LHCN-M2 (cell line): ENCODE results near the gene BCL11B. TPM values are rescaled to one million over a fixed set of nuclear protein-coding genes. Genes with fewer than 3 reads are reported as not detected.
"Not testable (repeated sequence)": the region's sequence is repeated elsewhere in the genome, so short reads cannot be mapped to it uniquely, and the experiment has no call there.

Source experiments
- DNase-seq: peaks from one replicate; pipeline ENCODE4 v3.0.0-alpha.2; 2012; ENCODE audit warnings: low read depth
- total RNA-seq: library from RNA; depleted of rRNA; stranded (reverse); fragments of >200 nt; gene quantifications from 2 replicates; pipeline ENCODE4 v1.2.3, GENCODE V29; 2014

Gene BCL11B
- total RNA-seq, 1 experiment from 2014 or later: not detected

GRCh38 chr14:99242238-99242637 lies 29.8 kb downstream of the BCL11B start:
- no peak for DNase-seq

- DNase-seq: no peak
Observed at GRCh38 chr14:99241325-99242010, 30.5 kb downstream of the BCL11B start.

GRCh38 chr14:99240627-99241324 lies 31.2 kb downstream of the BCL11B start:
- no peak for DNase-seq

GRCh38 chr14:99239661-99240092 lies 32.3 kb downstream of the BCL11B start:
- DNase-seq: no peak

- DNase-seq: no peak
Observed at GRCh38 chr14:99238216-99238615, 33.8 kb downstream of the BCL11B start.

- no peak for DNase-seq
Observed at GRCh38 chr14:99237288-99237687, 34.7 kb downstream of the BCL11B start.

GRCh38 chr14:99236386-99237138 lies 35.4 kb downstream of the BCL11B start:
- no peak for DNase-seq

GRCh38 chr14:99235582-99236320 lies 36.2 kb downstream of the BCL11B start:
- no peak for DNase-seq

GRCh38 chr14:99234961-99235571 lies 36.9 kb downstream of the BCL11B start:
- no peak for DNase-seq

- DNase-seq: no peak
Observed at GRCh38 chr14:99234355-99234754, 37.6 kb downstream of the BCL11B start.

GRCh38 chr14:99233222-99234035 lies 38.6 kb downstream of the BCL11B start:
- DNase-seq: no peak

- DNase-seq: no peak
Observed at GRCh38 chr14:99232714-99233214, 39.2 kb downstream of the BCL11B start.

GRCh38 chr14:99231850-99232713 lies 39.9 kb downstream of the BCL11B start:
- DNase-seq: no peak

GRCh38 chr14:99231161-99231849 lies 40.7 kb downstream of the BCL11B start:
- DNase-seq: no peak

GRCh38 chr14:99230208-99231151 lies 41.5 kb downstream of the BCL11B start:
- no peak for DNase-seq

GRCh38 chr14:99229654-99230207 lies 42.3 kb downstream of the BCL11B start:
- DNase-seq: no peak

GRCh38 chr14:99228760-99229159 lies 43.2 kb downstream of the BCL11B start:
- DNase-seq: not testable (repeated sequence)
